ENCODE results near the gene CD81.

DNA sequence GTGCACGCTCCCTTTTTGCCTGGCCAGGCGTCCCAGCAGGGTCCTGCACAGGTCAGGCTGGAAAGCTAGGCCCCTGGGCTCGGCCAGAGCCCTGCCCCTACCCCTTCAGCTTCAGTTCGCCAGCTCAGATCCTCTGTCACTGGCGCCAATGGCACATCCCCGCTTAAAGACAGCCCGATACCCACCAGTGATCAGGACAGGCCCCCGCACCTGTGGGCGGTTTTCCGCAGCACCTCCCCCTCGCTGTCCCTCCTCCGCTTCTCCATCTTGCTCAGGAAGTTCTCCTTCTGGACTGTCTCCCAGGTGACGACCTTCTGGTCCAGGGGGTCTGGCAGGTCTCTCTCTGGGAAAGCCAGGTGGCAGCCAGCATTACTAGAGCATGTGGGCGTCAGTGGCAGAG lies 29.3 kb downstream of the CD81 start:
- TF ChIP-seq, protein P1, sequence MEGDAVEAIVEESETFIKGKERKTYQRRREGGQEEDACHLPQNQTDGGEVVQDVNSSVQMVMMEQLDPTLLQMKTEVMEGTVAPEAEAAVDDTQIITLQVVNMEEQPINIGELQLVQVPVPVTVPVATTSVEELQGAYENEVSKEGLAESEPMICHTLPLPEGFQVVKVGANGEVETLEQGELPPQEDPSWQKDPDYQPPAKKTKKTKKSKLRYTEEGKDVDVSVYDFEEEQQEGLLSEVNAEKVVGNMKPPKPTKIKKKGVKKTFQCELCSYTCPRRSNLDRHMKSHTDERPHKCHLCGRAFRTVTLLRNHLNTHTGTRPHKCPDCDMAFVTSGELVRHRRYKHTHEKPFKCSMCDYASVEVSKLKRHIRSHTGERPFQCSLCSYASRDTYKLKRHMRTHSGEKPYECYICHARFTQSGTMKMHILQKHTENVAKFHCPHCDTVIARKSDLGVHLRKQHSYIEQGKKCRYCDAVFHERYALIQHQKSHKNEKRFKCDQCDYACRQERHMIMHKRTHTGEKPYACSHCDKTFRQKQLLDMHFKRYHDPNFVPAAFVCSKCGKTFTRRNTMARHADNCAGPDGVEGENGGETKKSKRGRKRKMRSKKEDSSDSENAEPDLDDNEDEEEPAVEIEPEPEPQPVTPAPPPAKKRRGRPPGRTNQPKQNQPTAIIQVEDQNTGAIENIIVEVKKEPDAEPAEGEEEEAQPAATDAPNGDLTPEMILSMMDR (IDR thresholded peaks at IDR 0.05; ENCODE audit: low read depth, low read length, poor library complexity, severe bottlenecking): no peak
- no peak for TF ChIP-seq EZH2phosphoT487 (IDR thresholded peaks at IDR 0.05; ENCODE audit: borderline replicate concordance, low read length)
